NCI-H524 treated with DMSO at 0.1 percent for 48 hours (cell line): Measurements from ENCODE around the gene PLCG2.

Experiments
- DNase-seq: peaks from one replicate; lab custom pipeline; 2025; lab: John Stamatoyannopoulos, UW

PLCG2 gene

GRCh38 chr16:81878529-81878928, 99.4 kb downstream of the PLCG2 start:
- DNase-seq, result no peak

- no peak for DNase-seq
These were observed 100.5 kb downstream of the PLCG2 start for GRCh38 chr16:81879625-81880024.

GRCh38 chr16:81880816-81881215, 101.7 kb downstream of the PLCG2 start:
- no peak for DNase-seq

GRCh38 chr16:81881228-81881627, 102.1 kb downstream of the PLCG2 start:
- no peak for DNase-seq

- no peak for DNase-seq
These were observed 103.5 kb downstream of the PLCG2 start for GRCh38 chr16:81882559-81882958.

- no peak for DNase-seq
These were observed 104.1 kb downstream of the PLCG2 start for GRCh38 chr16:81883235-81883634.

- no peak for DNase-seq
These were observed 107.0 kb downstream of the PLCG2 start for GRCh38 chr16:81885976-81886586.

GRCh38 chr16:81888520-81889394, 109.7 kb downstream of the PLCG2 start:
- DNase-seq, result no peak

GRCh38 chr16:81891736-81892364, 112.8 kb downstream of the PLCG2 start:
- no peak for DNase-seq

GRCh38 chr16:81894592-81894991, 115.5 kb downstream of the PLCG2 start:
- no peak for DNase-seq

GRCh38 chr16:81896902-81897301, 117.8 kb downstream of the PLCG2 start:
- DNase-seq, result no peak

GRCh38 chr16:81899601-81900000, 120.5 kb downstream of the PLCG2 start:
- no peak for DNase-seq

- no peak for DNase-seq
These were observed 120.9 kb downstream of the PLCG2 start for GRCh38 chr16:81900014-81900413.

- no peak for DNase-seq
These were observed 121.4 kb downstream of the PLCG2 start for GRCh38 chr16:81900456-81900855.

GRCh38 chr16:81901484-81901883, 122.4 kb downstream of the PLCG2 start:
- no peak for DNase-seq

- DNase-seq, result no peak
These were observed 122.9 kb downstream of the PLCG2 start for GRCh38 chr16:81902025-81902424.

- DNase-seq, result no peak
These were observed 125.2 kb downstream of the PLCG2 start for GRCh38 chr16:81904320-81904719.

- no peak for DNase-seq
These were observed 126.2 kb downstream of the PLCG2 start for GRCh38 chr16:81905277-81905676.

- DNase-seq, result no peak
These were observed 128.6 kb downstream of the PLCG2 start for GRCh38 chr16:81907681-81908080.

GRCh38 chr16:81908466-81909262, 129.6 kb downstream of the PLCG2 start:
- no peak for DNase-seq

GRCh38 chr16:81910366-81910885, 131.3 kb downstream of the PLCG2 start:
- no peak for DNase-seq

GRCh38 chr16:81912395-81912794, 133.3 kb downstream of the PLCG2 start:
- no peak for DNase-seq
